ENCODE results near the gene DCX.
"Not testable (repeated sequence)": the region's sequence is repeated elsewhere in the genome, so short reads cannot be mapped to it uniquely, and the experiment has no call there.

The DCX gene

GRCh38 chrX:111365770-111366325 is 46.1 kb downstream of the DCX start:
- no peak for DNase-seq (ENCODE audit: low spot score)

- DNase-seq (ENCODE audit: low spot score): no peak
These were observed 48.3 kb downstream of the DCX start for GRCh38 chrX:111363741-111364140.

- no peak for DNase-seq (ENCODE audit: low spot score)
These were observed 50.2 kb downstream of the DCX start for GRCh38 chrX:111361751-111362150.

- no peak for DNase-seq (ENCODE audit: low spot score)
These were observed 51.2 kb downstream of the DCX start for GRCh38 chrX:111360839-111361238.

- DNase-seq (ENCODE audit: low spot score): no peak
These were observed 56.4 kb downstream of the DCX start for GRCh38 chrX:111355523-111356115.

- no peak for DNase-seq (ENCODE audit: low spot score)
These were observed 57.5 kb downstream of the DCX start for GRCh38 chrX:111354496-111354895.

GRCh38 chrX:111353793-111354192 is 58.2 kb downstream of the DCX start:
- no peak for DNase-seq (ENCODE audit: low spot score)

- DNase-seq (ENCODE audit: low spot score): no peak
These were observed 59.6 kb downstream of the DCX start for GRCh38 chrX:111352424-111352823.

GRCh38 chrX:111349934-111350333 is 62.1 kb downstream of the DCX start:
- DNase-seq (ENCODE audit: low spot score): no peak

GRCh38 chrX:111349101-111349500 is 62.9 kb downstream of the DCX start:
- no peak for DNase-seq (ENCODE audit: low spot score)

GRCh38 chrX:111348429-111348828 is 63.6 kb downstream of the DCX start:
- no peak for DNase-seq (ENCODE audit: low spot score)

GRCh38 chrX:111346150-111346549 is 65.8 kb downstream of the DCX start:
- DNase-seq (ENCODE audit: low spot score): not testable (repeated sequence)

- no peak for DNase-seq (ENCODE audit: low spot score)
These were observed 71.9 kb downstream of the DCX start for GRCh38 chrX:111340054-111340453.

- no peak for DNase-seq (ENCODE audit: low spot score)
These were observed 72.8 kb downstream of the DCX start for GRCh38 chrX:111339212-111339611.

GRCh38 chrX:111338095-111338698 is 73.8 kb downstream of the DCX start:
- no peak for DNase-seq (ENCODE audit: low spot score)

- peak; percentile 38 for DNase-seq (ENCODE audit: low spot score)
These were observed 74.8 kb downstream of the DCX start for GRCh38 chrX:111337067-111337637.

GRCh38 chrX:111336141-111336540 is 75.9 kb downstream of the DCX start:
- DNase-seq (ENCODE audit: low spot score): no peak

- no peak for DNase-seq (ENCODE audit: low spot score)
These were observed 82.6 kb downstream of the DCX start for GRCh38 chrX:111329370-111329769.

- DNase-seq (ENCODE audit: low spot score): no peak
These were observed 83.1 kb downstream of the DCX start for GRCh38 chrX:111328858-111329257.

- DNase-seq (ENCODE audit: low spot score): no peak
These were observed 89.6 kb downstream of the DCX start for GRCh38 chrX:111322231-111322855.

- no peak for DNase-seq (ENCODE audit: low spot score)
These were observed 92.5 kb downstream of the DCX start for GRCh38 chrX:111319451-111319850.

- no peak for DNase-seq (ENCODE audit: low spot score)
These were observed 93.1 kb downstream of the DCX start for GRCh38 chrX:111318901-111319300.

- no peak for DNase-seq (ENCODE audit: low spot score)
These were observed 102.9 kb downstream of the DCX start for GRCh38 chrX:111309083-111309482.
